Heart left ventricle (tissue), 16 donors: ENCODE results near the gene BCORL1. TPM values are rescaled to one million over a fixed set of nuclear protein-coding genes. Genes with fewer than 3 reads are reported as not detected.

Experiments used
- ATAC-seq, 4 donors: fragments of 200-7000 bp; cut with Tn5 transposase; one replicate each; pipeline ENCODE4 v1.9.1; 2020 to 2022; ENCODE audit warnings: moderate library complexity in 4 of 4, mild to moderate bottlenecking in 3 of 4, moderate number of reproducible peaks in 1 of 4
- DNase-seq, 5 donors: peaks; one replicate each; pipeline ENCODE4 v3.0.0-alpha.2; 2020
- H3K27ac ChIP-seq, 12 donors: fragments of 200-600 bp; sonication (generic) in 4 of 12; one replicate each; pipeline versions ENCODE4 v1.5.0 to v1.8.0; 2016 to 2022; ENCODE audit warnings: mild to moderate bottlenecking in 2 of 12
- H3K27me3 ChIP-seq, 9 donors: fragments of 200-600 bp; sonication (generic) in 2 of 9; one replicate each; pipeline versions ENCODE4 v1.5.1 to v1.8.0; 2016 to 2022; ENCODE audit warnings: mild to moderate bottlenecking in 3 of 9
- H3K36me3 ChIP-seq, 9 donors: fragments of 200-600 bp; sonication (generic) in 2 of 9; one replicate each; pipeline versions ENCODE4 v1.5.0 to v1.8.0; 2018 to 2022; ENCODE audit warnings: mild to moderate bottlenecking in 2 of 9
- H3K4me1 ChIP-seq, 12 donors: fragments of 200-600 bp; sonication (generic) in 4 of 12; one replicate each; pipeline versions ENCODE4 v1.5.0 to v1.8.0; 2016 to 2022; ENCODE audit warnings: mild to moderate bottlenecking in 3 of 12
- H3K4me3 ChIP-seq, 12 donors: fragments of 200-600 bp; sonication (generic) in 4 of 12; one replicate each; pipeline versions ENCODE4 v1.5.0 to v1.8.0; 2017 to 2022; ENCODE audit warnings: mild to moderate bottlenecking in 9 of 12, moderate library complexity in 4 of 12
- H3K9me3 ChIP-seq, 12 donors: fragments of 200-600 bp; sonication (generic) in 4 of 12; one replicate each; pipeline versions ENCODE4 v1.5.0 to v1.8.0; 2016 to 2022; ENCODE audit warnings: mild to moderate bottlenecking in 1 of 12
- POLR2A ChIP-seq, 2 donors: fragments of 450-650 bp; IDR thresholded peaks; one replicate each; pipeline ENCODE4 v1.6.1; 2017; ENCODE audit warnings: antibody characterized with exemption in 2 of 2, mild to moderate bottlenecking in 2 of 2, moderate library complexity in 2 of 2
- WGBS, 4 donors: extraction: QIAGEN DNeasy Blood & Tissue Kit in 2 of 4; methylation state at CpG; one replicate each; pipeline versions ENCODE4 v1.1.5 to v1.1.7; 2013 to 2018; 5-methylcytosine and 5-hydroxymethylcytosine counted together
- intact Hi-C, 10 donors: fragments of 100-400 bp; cut with DNase I; formaldehyde crosslinking; loops; one replicate each; pipeline versions ENCODE4 v1.11.1 to v1.14.2; 2022
- polyA plus RNA-seq, 2 donors: library from polyadenylated mRNA; stranded (reverse); fragments of 200-250 nt; gene quantifications; one replicate each; pipeline ENCODE4 v1.2.3, GENCODE V29; 2013
- total RNA-seq, 9 donors: library from RNA; depleted of rRNA in 2 of 9; stranded (reverse); fragments of >200 nt in 2 of 9; fragmentation: NEBNext Ultra II Directional in 3 of 9; extraction: Animal tissue kit (Norgen Biotek cat#: 25700) in 3 of 9; gene quantifications; one replicate each; pipeline versions ENCODE4 v1.1.0 to v1.2.4, GENCODE V29; 2016 to 2023
- TF ChIP-seq, protein P1 (sequence below), 12 donors: fragments of 200-600 bp; sonication (generic) in 4 of 12; IDR thresholded peaks; one replicate each; pipeline versions ENCODE4 v1.5.0 to v1.8.0; 2018 to 2022; ENCODE audit warnings: antibody characterized with exemption in 12 of 12, mild to moderate bottlenecking in 5 of 12
- donor health status: ischemic (EF 13 %, LVEDD 7.1; RV severe dilation, severe dysfunction).
- donor health status: healthy with polysubstance abuse.
- donor health status: DM: no; HTN: yes; CAD: no.
- donor health status: DM: no; HTN: no; CAD: no.
- donor health status: ischemic (EF 25% LVEDD 6.9; RV normal size, moderate dysfunction).
- donor health status: ischemic (EF 25% LVEDD 5.7; RV mildly dilated, moderate dysfunction).
- donor health status: healthy.
- donor health status: DM: yes; HTN: yes; CAD: no.
- donor health status: ischemic (EF 35%, LVEDD 5.7; RV mildly dilated, moderate dysfunction).
- donor health status: nonischemic (EF 11% LVEDD 7.7; RV severe dilation, severe dysfunction).
- donor health status: DM: yes; HTN: yes; CAD: no.
- donor health status: PGD.
- donor health status: ischemic (EF 29% LVEDD 5.4; RV normal size, mild dysfunction).
- donor health status: nonischemic (EF 23%, LVEDD 6.1; RV moderate dilation, normal function).

Gene BCORL1
- total and polyA plus RNA-seq, 11 donors, result 3.3 to 11.0 (median 8.0) TPM

DNA sequence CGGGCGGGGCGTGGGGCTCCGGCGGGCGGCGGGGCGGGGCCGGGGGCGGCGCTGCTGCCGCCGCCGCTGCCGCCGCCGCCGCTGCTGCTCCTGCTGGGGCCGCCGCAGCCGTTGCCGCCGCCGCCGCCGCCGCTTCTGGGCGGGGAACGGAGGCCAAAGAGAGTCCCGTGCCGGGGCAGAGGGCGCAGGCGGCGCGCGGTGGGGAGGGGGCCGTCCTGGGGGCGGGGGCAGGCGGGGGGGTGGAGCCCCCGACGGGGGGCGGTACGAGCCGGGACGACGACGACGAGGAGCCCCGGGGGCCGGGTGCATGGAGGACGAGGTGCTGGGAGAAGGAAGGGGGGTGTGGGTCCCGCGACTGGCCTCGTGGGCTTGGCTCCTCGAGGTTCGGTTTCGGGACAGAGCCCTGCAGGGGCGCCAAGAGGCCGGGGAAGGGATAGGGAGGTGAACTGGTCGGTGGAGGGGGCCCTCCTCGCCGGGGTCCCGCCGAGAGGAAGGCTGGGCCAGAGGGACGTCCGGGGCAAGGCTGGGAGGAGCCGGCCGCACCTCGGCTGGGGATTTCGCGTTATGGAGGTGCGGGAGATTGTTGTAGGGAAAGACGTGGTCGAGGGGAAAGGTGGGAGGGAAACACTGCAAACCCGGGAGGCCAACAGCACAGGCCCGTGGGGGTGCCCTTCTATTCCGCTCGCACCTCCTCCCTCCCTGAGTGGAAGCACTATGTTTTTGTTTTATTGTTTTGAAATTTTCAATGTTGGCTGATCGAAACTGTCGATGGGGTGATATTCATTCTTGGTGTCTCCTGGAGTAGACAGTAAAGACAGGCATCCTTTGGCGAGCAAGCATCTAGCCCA is 1.9 kb downstream of the BCORL1 start:
- ATAC-seq (no peak), DNase-seq (peak; percentile 12 to 69 (median 43))
- intact Hi-C loops, result loop anchor here in 6 of 10 donors (5.0 to 10.0 kb wide), 3 partner anchors 38 to 80 kb away; no protein-coding TSS in a partner anchor
- H3K27ac ChIP-seq, result peak overlapping the region in 4 of 12 donors; percentile 17 to 39 (median 31)
- no peaks in the 10 kb centered on the region for H3K27me3 ChIP-seq
- TF ChIP-seq, protein P1, sequence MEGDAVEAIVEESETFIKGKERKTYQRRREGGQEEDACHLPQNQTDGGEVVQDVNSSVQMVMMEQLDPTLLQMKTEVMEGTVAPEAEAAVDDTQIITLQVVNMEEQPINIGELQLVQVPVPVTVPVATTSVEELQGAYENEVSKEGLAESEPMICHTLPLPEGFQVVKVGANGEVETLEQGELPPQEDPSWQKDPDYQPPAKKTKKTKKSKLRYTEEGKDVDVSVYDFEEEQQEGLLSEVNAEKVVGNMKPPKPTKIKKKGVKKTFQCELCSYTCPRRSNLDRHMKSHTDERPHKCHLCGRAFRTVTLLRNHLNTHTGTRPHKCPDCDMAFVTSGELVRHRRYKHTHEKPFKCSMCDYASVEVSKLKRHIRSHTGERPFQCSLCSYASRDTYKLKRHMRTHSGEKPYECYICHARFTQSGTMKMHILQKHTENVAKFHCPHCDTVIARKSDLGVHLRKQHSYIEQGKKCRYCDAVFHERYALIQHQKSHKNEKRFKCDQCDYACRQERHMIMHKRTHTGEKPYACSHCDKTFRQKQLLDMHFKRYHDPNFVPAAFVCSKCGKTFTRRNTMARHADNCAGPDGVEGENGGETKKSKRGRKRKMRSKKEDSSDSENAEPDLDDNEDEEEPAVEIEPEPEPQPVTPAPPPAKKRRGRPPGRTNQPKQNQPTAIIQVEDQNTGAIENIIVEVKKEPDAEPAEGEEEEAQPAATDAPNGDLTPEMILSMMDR (IDR thresholded peaks at IDR 0.05), result no peak
- no peak for TF ChIP-seq POLR2A (IDR thresholded peaks at IDR 0.05)
- no peaks in the 10 kb centered on the region for H3K9me3 ChIP-seq
- no peaks in the 10 kb centered on the region for H3K36me3 ChIP-seq
- 3 to 46% (median 20%) methylated on average over 31 to 57 of the region's 81 CpGs for WGBS, 4 donors
- peak overlapping the region in 1 of 12 donors; percentile 15 for H3K4me3 ChIP-seq
- peaks cover 0 to 11% (median 0%) of the 10 kb centered on the region in 12 donors for H3K4me1 ChIP-seq

DNA sequence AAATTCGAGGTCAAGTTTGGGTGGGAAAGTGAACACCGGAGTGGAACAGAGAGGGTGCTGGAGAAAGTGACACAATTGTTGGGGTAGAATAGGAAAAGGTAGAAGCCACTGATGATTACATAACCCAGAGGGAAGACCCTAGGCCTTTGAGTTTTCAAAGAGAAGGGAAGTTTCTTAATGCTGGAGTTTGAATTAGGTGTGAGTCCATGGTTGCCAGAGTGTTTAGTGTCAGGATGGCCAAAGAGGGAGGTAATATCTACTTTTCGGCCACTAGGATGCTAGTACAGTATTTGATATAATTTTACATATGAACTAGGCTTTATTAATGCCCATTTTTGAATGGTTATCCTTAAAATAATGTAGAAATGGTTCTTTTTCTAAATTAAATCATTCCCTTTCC is 5.4 kb downstream of the BCORL1 start:
- H3K9me3 ChIP-seq, result no peaks in the 10 kb centered on the region
- H3K36me3 ChIP-seq, result peaks cover 0 to 2% (median 0%) of the 10 kb centered on the region in 9 donors
- H3K4me1 ChIP-seq, result peaks cover 0 to 5% (median 0%) of the 10 kb centered on the region in 12 donors
- 57 to 82% (median 72%) methylated on average over 3 of the region's 3 CpGs for WGBS, 4 donors
- H3K27ac ChIP-seq, result no peak overlapping the region
- intact Hi-C loops, result loop anchor here in 1 of 10 donors (10.0 kb wide), 1 partner anchor 77 kb away; no protein-coding TSS in a partner anchor
- DNase-seq (no peak), ATAC-seq (no peak)
- TF ChIP-seq POLR2A (IDR thresholded peaks at IDR 0.05), result no peak
- TF ChIP-seq, protein P1 (IDR thresholded peaks at IDR 0.05), result no peak
- no peaks in the 10 kb centered on the region for H3K27me3 ChIP-seq
- no peak overlapping the region for H3K4me3 ChIP-seq

DNA sequence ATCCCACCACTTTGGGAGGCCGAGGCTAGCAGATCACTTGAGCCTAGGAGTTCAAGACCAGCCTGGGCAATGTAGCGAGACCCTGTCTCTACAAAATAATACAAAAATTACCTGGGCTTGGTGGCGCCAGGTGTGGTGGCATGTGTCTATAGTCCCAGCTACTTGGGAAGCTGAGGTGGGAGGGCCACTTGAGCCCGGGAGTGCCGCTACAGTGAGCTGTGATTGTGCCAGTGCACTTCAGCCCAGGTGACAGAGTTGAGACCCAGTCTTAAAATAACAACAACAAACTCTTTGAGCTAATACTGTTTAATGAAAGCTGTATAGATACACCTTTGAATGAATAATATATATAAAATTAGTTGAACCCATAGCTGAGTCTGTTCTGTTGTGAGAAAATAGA is 9.7 kb downstream of the BCORL1 start:
- Histone ChIP-seq H3K4me1 (peaks cover 0 to 14% (median 0%) of the 10 kb centered on the region in 12 donors), H3K9me3 (no peaks in the 10 kb centered on the region), H3K27ac (no peak overlapping the region), H3K27me3 (no peaks in the 10 kb centered on the region), H3K4me3 (no peak overlapping the region), H3K36me3 (peaks cover 0 to 5% (median 0%) of the 10 kb centered on the region in 9 donors)
- intact Hi-C loops, result no loop called here
- ATAC-seq, result no peak
- no peak for DNase-seq
- TF ChIP-seq POLR2A (IDR thresholded peaks at IDR 0.05), result no peak
- TF ChIP-seq, protein P1 (IDR thresholded peaks at IDR 0.05), result no peak
- 88 to 91% (median 89%) methylated on average over 5 of the region's 5 CpGs for WGBS, 4 donors

DNA sequence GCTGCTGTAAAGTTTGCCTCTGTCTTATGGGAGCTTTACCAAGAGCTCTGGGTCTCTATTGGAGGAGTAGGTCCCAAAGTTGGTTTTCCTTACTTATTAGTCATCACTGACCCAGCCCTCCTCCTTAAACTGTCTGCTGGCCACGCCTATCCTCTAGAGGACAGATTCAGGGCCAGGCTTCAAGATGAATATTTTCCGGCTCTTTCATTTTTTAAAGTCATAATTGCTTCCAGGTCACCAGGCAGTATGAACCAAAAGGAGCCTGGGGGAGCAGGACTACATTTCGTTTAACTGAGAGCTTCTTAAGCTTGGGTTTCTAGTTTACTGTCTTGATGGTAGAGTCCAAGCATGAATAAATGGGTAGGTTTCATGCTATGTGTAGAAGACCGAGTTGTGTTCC is 13.7 kb downstream of the BCORL1 start:
- WGBS, 4 donors, result 64 to 74% (median 69%) methylated on average over 4 of the region's 4 CpGs
- Histone ChIP-seq H3K9me3 (no peaks in the 10 kb centered on the region), H3K36me3 (peaks cover 0 to 5% (median 0%) of the 10 kb centered on the region in 9 donors), H3K4me3 (no peak overlapping the region), H3K27ac (peak overlapping the region in 1 of 12 donors; percentile 46), H3K27me3 (no peaks in the 10 kb centered on the region), H3K4me1 (peaks cover 0 to 14% (median 0%) of the 10 kb centered on the region in 12 donors)
- ATAC-seq (peak in 3 of 4 donors; percentile 77 to 82 (median 79)), DNase-seq (peak in 3 of 5 donors; percentile 18 to 45 (median 22))
- intact Hi-C loops, result no loop called here
- no peak for TF ChIP-seq POLR2A (IDR thresholded peaks at IDR 0.05)
- TF ChIP-seq, protein P1 (IDR thresholded peaks at IDR 0.05), result no peak
